ENCODE results near the gene RPS15.

RPS15 gene

GRCh38 chr19:1483979-1484428, 45.8 kb downstream of the RPS15 start:
- DNase-seq: no peak
- peaks cover 7% of the 10 kb centered on the region for H3K4me1 ChIP-seq (ENCODE audit: control insufficient read depth, insufficient read depth, low read length, poor library complexity, severe bottlenecking)
- H3K36me3 ChIP-seq (ENCODE audit: control insufficient read depth, insufficient read depth, low read length): no peaks in the 10 kb centered on the region
- no peak overlapping the region for H3K4me3 ChIP-seq (ENCODE audit: insufficient read depth, low read depth, low read length, poor library complexity, severe bottlenecking)
- H3K27me3 ChIP-seq (replicated peaks; ENCODE audit: control insufficient read depth, insufficient read depth, low read length, poor library complexity, severe bottlenecking): no peaks in the 10 kb centered on the region
- H3K9me3 ChIP-seq (ENCODE audit: control insufficient read depth, low read length): no peaks in the 10 kb centered on the region
- H3K27ac ChIP-seq (ENCODE audit: insufficient read depth, low read length, poor library complexity, severe bottlenecking): no peak overlapping the region

DNA sequence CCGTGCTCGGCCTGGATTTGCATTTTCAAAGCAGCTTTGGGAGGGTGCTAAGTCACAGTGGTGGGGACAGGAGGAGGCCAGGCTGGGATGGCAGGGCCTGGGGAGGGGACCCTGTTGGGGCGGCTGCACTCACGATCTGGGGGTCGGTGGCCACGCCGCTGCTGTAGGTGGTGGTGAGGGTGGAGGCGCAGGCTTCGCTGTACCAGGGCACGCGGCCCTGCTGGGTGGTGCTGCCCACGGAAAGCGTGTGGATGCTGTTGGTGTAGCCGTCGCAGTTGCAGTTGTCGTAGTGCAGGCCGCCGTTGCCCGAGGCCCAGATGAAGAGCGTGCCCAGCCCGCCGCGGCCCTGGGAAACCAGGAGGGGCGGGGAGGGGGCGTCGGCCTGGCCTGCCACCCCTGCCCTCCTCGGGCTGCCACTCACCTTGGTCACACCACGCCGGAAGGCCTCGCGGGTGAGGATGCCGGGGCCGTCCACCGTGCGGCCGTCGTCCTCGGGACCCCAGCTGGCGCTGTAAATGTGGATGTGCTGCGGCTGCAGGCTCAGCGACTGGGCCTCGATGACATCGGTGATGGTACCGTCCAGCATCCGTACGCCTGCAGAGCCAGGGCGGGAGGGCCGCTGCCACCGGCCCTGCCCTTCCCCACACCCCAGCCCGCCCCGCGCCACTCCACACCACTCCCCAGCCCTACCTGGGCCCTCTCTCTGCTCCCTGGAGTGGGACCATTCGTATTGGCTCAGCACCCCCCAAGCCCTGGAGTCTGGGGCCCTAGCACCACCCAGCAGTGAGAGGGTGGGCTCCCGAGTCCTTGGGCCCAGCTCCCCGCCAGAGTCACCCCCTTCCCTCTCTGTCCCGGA, 48.8 kb downstream of the RPS15 start:
- no peak overlapping the region for H3K4me3 ChIP-seq (ENCODE audit: insufficient read depth, low read depth, low read length, poor library complexity, severe bottlenecking)
- H3K9me3 ChIP-seq (ENCODE audit: control insufficient read depth, low read length): no peaks in the 10 kb centered on the region
- H3K27me3 ChIP-seq (replicated peaks; ENCODE audit: control insufficient read depth, insufficient read depth, low read length, poor library complexity, severe bottlenecking): no peaks in the 10 kb centered on the region
- DNase-seq: no peak
- peaks cover 18% of the 10 kb centered on the region for H3K4me1 ChIP-seq (ENCODE audit: control insufficient read depth, insufficient read depth, low read length, poor library complexity, severe bottlenecking)
- no peaks in the 10 kb centered on the region for H3K36me3 ChIP-seq (ENCODE audit: control insufficient read depth, insufficient read depth, low read length)
- no peak overlapping the region for H3K27ac ChIP-seq (ENCODE audit: insufficient read depth, low read length, poor library complexity, severe bottlenecking)

DNA sequence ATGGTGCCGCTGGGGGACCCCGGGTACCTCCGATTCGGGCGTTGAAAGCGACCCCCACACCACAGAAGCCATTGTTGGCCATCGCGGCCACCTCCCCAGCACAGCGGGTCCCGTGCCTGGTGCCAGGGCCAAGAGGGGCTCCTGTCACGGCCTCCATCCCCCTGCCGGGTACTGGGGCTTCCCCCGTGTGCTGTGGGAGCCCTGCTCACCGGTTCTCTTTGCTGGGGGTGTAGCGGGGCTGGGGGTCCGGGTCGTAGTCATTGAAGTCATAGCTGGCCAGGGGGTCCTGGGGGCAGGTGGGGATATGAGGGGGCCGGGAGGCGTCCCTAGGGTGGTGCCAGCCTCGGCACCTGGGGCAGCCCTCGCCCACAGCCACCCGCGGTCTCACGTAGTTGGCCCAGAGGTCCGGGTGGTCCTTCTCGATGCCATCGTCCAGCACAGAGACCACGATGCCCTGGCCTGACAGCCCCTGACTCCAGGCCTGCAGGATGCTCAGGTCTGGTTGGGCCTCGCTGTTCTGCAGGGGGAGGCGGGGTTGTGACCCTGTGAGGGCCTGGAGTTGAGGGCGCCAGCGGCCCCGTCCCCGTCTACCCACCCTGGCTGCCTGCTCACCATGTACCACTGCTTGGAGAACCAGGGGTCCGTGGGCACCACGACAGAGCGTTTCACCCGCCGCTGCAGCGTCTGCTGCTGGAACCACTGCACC, 49.5 kb downstream of the RPS15 start:
- no peak for DNase-seq
- H3K4me1 ChIP-seq (ENCODE audit: control insufficient read depth, insufficient read depth, low read length, poor library complexity, severe bottlenecking): peaks cover 18% of the 10 kb centered on the region
- no peaks in the 10 kb centered on the region for H3K9me3 ChIP-seq (ENCODE audit: control insufficient read depth, low read length)
- no peaks in the 10 kb centered on the region for H3K36me3 ChIP-seq (ENCODE audit: control insufficient read depth, insufficient read depth, low read length)
- H3K27me3 ChIP-seq (replicated peaks; ENCODE audit: control insufficient read depth, insufficient read depth, low read length, poor library complexity, severe bottlenecking): no peaks in the 10 kb centered on the region
- H3K27ac ChIP-seq (ENCODE audit: insufficient read depth, low read length, poor library complexity, severe bottlenecking): no peak overlapping the region
- no peak overlapping the region for H3K4me3 ChIP-seq (ENCODE audit: insufficient read depth, low read depth, low read length, poor library complexity, severe bottlenecking)

DNA sequence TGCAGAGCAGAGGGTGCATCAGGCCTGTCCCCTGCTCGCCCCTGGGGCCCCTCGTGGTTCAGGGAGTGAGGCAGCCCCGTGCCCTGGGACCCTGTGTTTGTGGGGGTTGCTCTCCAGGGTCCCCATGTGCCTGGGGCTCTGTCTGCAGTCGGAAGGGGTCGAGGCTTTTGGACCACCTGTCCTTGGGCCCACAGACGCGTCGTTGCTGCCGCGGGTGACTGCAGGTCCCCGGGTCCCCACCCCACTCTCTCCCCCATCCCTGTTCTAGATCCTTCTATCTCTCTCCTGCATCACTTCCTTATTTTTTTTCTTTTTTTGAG, 50.0 kb downstream of the RPS15 start:
- no peak for DNase-seq
- no peaks in the 10 kb centered on the region for H3K36me3 ChIP-seq (ENCODE audit: control insufficient read depth, insufficient read depth, low read length)
- H3K9me3 ChIP-seq (ENCODE audit: control insufficient read depth, low read length): no peaks in the 10 kb centered on the region
- H3K27ac ChIP-seq (ENCODE audit: insufficient read depth, low read length, poor library complexity, severe bottlenecking): no peak overlapping the region
- no peaks in the 10 kb centered on the region for H3K27me3 ChIP-seq (replicated peaks; ENCODE audit: control insufficient read depth, insufficient read depth, low read length, poor library complexity, severe bottlenecking)
- no peak overlapping the region for H3K4me3 ChIP-seq (ENCODE audit: insufficient read depth, low read depth, low read length, poor library complexity, severe bottlenecking)
- H3K4me1 ChIP-seq (ENCODE audit: control insufficient read depth, insufficient read depth, low read length, poor library complexity, severe bottlenecking): peaks cover 18% of the 10 kb centered on the region

- Histone ChIP-seq H3K36me3 (ENCODE audit: control insufficient read depth, insufficient read depth, low read length) (no peaks in the 10 kb centered on the region), H3K4me1 (ENCODE audit: control insufficient read depth, insufficient read depth, low read length, poor library complexity, severe bottlenecking) (peaks cover 18% of the 10 kb centered on the region), H3K27me3 (replicated peaks; ENCODE audit: control insufficient read depth, insufficient read depth, low read length, poor library complexity, severe bottlenecking) (no peaks in the 10 kb centered on the region), H3K9me3 (ENCODE audit: control insufficient read depth, low read length) (no peaks in the 10 kb centered on the region), H3K4me3 (ENCODE audit: insufficient read depth, low read depth, low read length, poor library complexity, severe bottlenecking) (peak overlapping the region; percentile 58), H3K27ac (ENCODE audit: insufficient read depth, low read length, poor library complexity, severe bottlenecking) (peak overlapping the region; percentile 41)
- DNase-seq: no peak
Measured at GRCh38 chr19:1489463-1490310, 51.5 kb downstream of the RPS15 start.
